SK-N-MC (cell line): ENCODE results near the gene BCL7B.
"Not testable (repeated sequence)": the region's sequence is repeated elsewhere in the genome, so short reads cannot be mapped to it uniquely, and the experiment has no call there.

Experiments
- DNase-seq: peaks from one replicate; pipeline ENCODE4 v3.0.0-alpha.2; 2011; ENCODE audit warnings: low read depth, low spot score
- H3K27ac ChIP-seq: fragments of 200-600 bp; sonication (generic); 2 replicates; pipeline ENCODE4 v1.5.1; 2016; ENCODE audit warnings: mixed run types
- H3K36me3 ChIP-seq: fragments of 200-600 bp; sonication (generic); 2 replicates; pipeline ENCODE4 v1.6.1; 2017; ENCODE audit warnings: antibody characterized with exemption, low read length, mixed read lengths; ENCODE audit not compliant: insufficient read depth
- H3K4me3 ChIP-seq: fragments of 200-600 bp; sonication (generic); 2 replicates; pipeline ENCODE4 v1.5.1; 2016
- H3K9ac ChIP-seq: fragments of 200-600 bp; sonication (generic); 2 replicates; pipeline ENCODE4 v1.8.0; 2017; ENCODE audit warnings: mixed run types, mixed read lengths; ENCODE audit not compliant: insufficient read length
- H3K9me3 ChIP-seq: fragments of 200-600 bp; sonication (generic); 2 replicates; pipeline ENCODE4 v1.6.1; 2017; ENCODE audit warnings: low read depth, mild to moderate bottlenecking, antibody characterized with exemption, low read length, moderate library complexity, mixed read lengths
- EZH2 ChIP-seq: fragments of 200-600 bp; sonication (generic); IDR thresholded peaks from one replicate; pipeline ENCODE4 v1.6.1; 2017; ENCODE audit warnings: antibody characterized with exemption
- FOXP2 ChIP-seq: optimal IDR thresholded peaks from 2 replicates; pipeline ENCODE3; 2011; ENCODE audit warnings: mild to moderate bottlenecking, moderate library complexity; ENCODE audit not compliant: insufficient read depth; ENCODE audit errors: extremely low read length, control extremely low read depth
- POLR2AphosphoS5 ChIP-seq: IDR thresholded peaks from 2 replicates; pipeline ENCODE4 v1.6.1; 2012; ENCODE audit warnings: mild to moderate bottlenecking, low read depth, low read length, borderline replicate concordance

The BCL7B gene

GRCh38 chr7:73565675-73566340 lies 8.3 kb upstream of the BCL7B start:
- no peak for DNase-seq
- no peak overlapping the region for H3K4me3 ChIP-seq
- TF ChIP-seq POLR2AphosphoS5, result no peak
- no peak for TF ChIP-seq EZH2
- TF ChIP-seq FOXP2, result no peak

GRCh38 chr7:73560109-73560835 lies 2.8 kb upstream of the BCL7B start:
- Histone ChIP-seq H3K4me3 (no peak overlapping the region), H3K36me3 (0 out of 2 replicates have a peak, but pooled peaks cover 1% of the 10 kb centered on the region), H3K9ac (no peak overlapping the region), H3K9me3 (no peaks in the 10 kb centered on the region), H3K27ac (no peak overlapping the region)
- DNase-seq, result no peak
- TF ChIP-seq FOXP2, result no peak

More at GRCh38 chr7:73565675-73566340, 8.3 kb upstream of the BCL7B start:
- peaks cover 16% of the 10 kb centered on the region for H3K36me3 ChIP-seq
- no peak overlapping the region for H3K27ac ChIP-seq
- no peaks in the 10 kb centered on the region for H3K9me3 ChIP-seq
- no peak overlapping the region for H3K9ac ChIP-seq

GRCh38 chr7:73557108-73557396 lies 438 bp downstream of the BCL7B start:
- H3K9me3 ChIP-seq, result no peaks in the 10 kb centered on the region
- H3K4me3 ChIP-seq, result peak overlapping the region; percentile 87
- DNase-seq, result no peak
- TF ChIP-seq FOXP2 (no peak), EZH2 (no peak), POLR2AphosphoS5 (no peak)
- H3K27ac ChIP-seq, result peak overlapping the region; percentile 97
- H3K9ac ChIP-seq, result peak overlapping the region; percentile 99
- peaks cover 27% of the 10 kb centered on the region; the same call in 1 of the 2 replicates for H3K36me3 ChIP-seq

GRCh38 chr7:73556208-73557107 lies 1.0 kb downstream of the BCL7B start:
- Histone ChIP-seq H3K36me3 (peaks cover 33% of the 10 kb centered on the region), H3K4me3 (peak overlapping the region; percentile 87), H3K27ac (no peak overlapping the region), H3K9ac (peak overlapping the region; percentile 77), H3K9me3 (no peaks in the 10 kb centered on the region)
- no peak for DNase-seq
- TF ChIP-seq FOXP2 (no peak), POLR2AphosphoS5 (no peak), EZH2 (no peak)

- 0 out of 2 replicates have a peak overlapping the region, but pooled peaks have one; percentile 87 for H3K4me3 ChIP-seq
Observed at GRCh38 chr7:73555411-73555982, 2.0 kb downstream of the BCL7B start.

GRCh38 chr7:73550093-73550492 lies 7.4 kb downstream of the BCL7B start:
- not testable (repeated sequence) for H3K9ac ChIP-seq, DNase-seq, H3K27ac ChIP-seq, H3K4me3 ChIP-seq, H3K9me3 ChIP-seq
- peaks cover 70% of the 10 kb centered on the region for H3K36me3 ChIP-seq

More at GRCh38 chr7:73555411-73555982, 2.0 kb downstream of the BCL7B start:
- no peak for DNase-seq
- TF ChIP-seq FOXP2 (no peak), POLR2AphosphoS5 (no peak), EZH2 (no peak)
- Histone ChIP-seq H3K9ac (no peak overlapping the region), H3K9me3 (no peaks in the 10 kb centered on the region), H3K36me3 (peaks cover 41% of the 10 kb centered on the region), H3K27ac (no peak overlapping the region)

GRCh38 chr7:73549176-73549575 lies 8.3 kb downstream of the BCL7B start:
- Histone ChIP-seq H3K9me3 (no peaks in the 10 kb centered on the region), H3K9ac (no peak overlapping the region), H3K4me3 (no peak overlapping the region), H3K36me3 (peaks cover 61% of the 10 kb centered on the region), H3K27ac (no peak overlapping the region)
- TF ChIP-seq POLR2AphosphoS5, result no peak
- no peak for TF ChIP-seq EZH2
- TF ChIP-seq FOXP2, result no peak
- DNase-seq, result no peak

- H3K9me3 ChIP-seq, result no peaks in the 10 kb centered on the region
- DNase-seq, result no peak
- no peak overlapping the region for H3K4me3 ChIP-seq
- no peak overlapping the region for H3K9ac ChIP-seq
- H3K27ac ChIP-seq, result no peak overlapping the region
- peaks cover 64% of the 10 kb centered on the region for H3K36me3 ChIP-seq
- no peak for TF ChIP-seq FOXP2
- TF ChIP-seq EZH2, result no peak
- TF ChIP-seq POLR2AphosphoS5, result no peak
Observed at GRCh38 chr7:73547841-73548240, 9.6 kb downstream of the BCL7B start.
